H9 (cell line): ENCODE results near the gene RPS8. TPM values are rescaled to one million over a fixed set of nuclear protein-coding genes. Genes with fewer than 3 reads are reported as not detected.
"Not testable (repeated sequence)": the region's sequence is repeated elsewhere in the genome, so short reads cannot be mapped to it uniquely, and the experiment has no call there.

Experiments used
- DNase-seq: peaks from one replicate; pipeline ENCODE4 v3.0.0-alpha.2; 2017
- H2AFZ ChIP-seq: one replicate; pipeline ENCODE4 v1.6.1; 2013; ENCODE audit warnings: mild to moderate bottlenecking, low read length, control low read depth, moderate library complexity
- H2AK5ac ChIP-seq: 2 replicates; pipeline ENCODE4 v1.6.1; 2013; ENCODE audit warnings: low read length, control low read depth, mixed read lengths; ENCODE audit not compliant: insufficient read length
- H2BK120ac ChIP-seq: one replicate; pipeline ENCODE4 v1.6.1; 2013; ENCODE audit warnings: low read depth, mild to moderate bottlenecking, low read length, control low read depth, inconsistent platforms; ENCODE audit not compliant: poor library complexity, severe bottlenecking
- H2BK12ac ChIP-seq: 2 replicates; pipeline ENCODE4 v1.6.1; 2013; ENCODE audit warnings: low read length, control low read depth, mixed read lengths, low read depth; ENCODE audit not compliant: insufficient read length
- H2BK15ac ChIP-seq: 2 replicates; pipeline ENCODE4 v1.6.1; 2013; ENCODE audit warnings: low read depth, low read length, control low read depth
- H2BK20ac ChIP-seq: one replicate; pipeline ENCODE4 v1.6.1; 2013; ENCODE audit warnings: low read depth, mild to moderate bottlenecking, low read length, control low read depth, inconsistent platforms; ENCODE audit not compliant: poor library complexity, severe bottlenecking
- H2BK5ac ChIP-seq: 2 replicates; pipeline ENCODE4 v1.6.1; 2013; ENCODE audit warnings: low read length, control low read depth, mixed read lengths; ENCODE audit not compliant: insufficient read length
- H3K14ac ChIP-seq: 2 replicates; pipeline ENCODE4 v1.6.1; 2013; ENCODE audit warnings: low read length, control low read depth; ENCODE audit not compliant: insufficient read depth
- H3K18ac ChIP-seq: 2 replicates; pipeline ENCODE4 v1.6.1; 2013; ENCODE audit warnings: low read depth, mild to moderate bottlenecking, mixed read lengths, low read length, control low read depth; ENCODE audit not compliant: insufficient read length
- H3K23ac ChIP-seq: 2 replicates; pipeline ENCODE4 v1.6.1; 2013; ENCODE audit warnings: low read length, control low read depth, mixed read lengths, low read depth; ENCODE audit not compliant: insufficient read length
- H3K23me2 ChIP-seq: 2 replicates; pipeline ENCODE4 v1.6.1; 2013; ENCODE audit warnings: low read depth, mild to moderate bottlenecking, mixed read lengths, low read length, control low read depth; ENCODE audit not compliant: insufficient read length, poor library complexity, severe bottlenecking
- H3K27ac ChIP-seq: 2 replicates; pipeline ENCODE4 v1.5.1; 2013; ENCODE audit warnings: low read length, control low read depth, mixed read lengths, low read depth; ENCODE audit not compliant: insufficient read length
- H3K27me3 ChIP-seq: 2 replicates; pipeline ENCODE4 v1.6.1; 2013; ENCODE audit warnings: low read length, control low read depth, inconsistent platforms; ENCODE audit not compliant: insufficient read depth
- H3K4ac ChIP-seq: 2 replicates; pipeline ENCODE4 v1.6.1; 2013; ENCODE audit warnings: low read depth, mild to moderate bottlenecking, control low read depth, inconsistent platforms, low read length, moderate library complexity
- H3K4me1 ChIP-seq: 2 replicates; pipeline ENCODE4 v1.6.1; 2013; ENCODE audit warnings: low read length, control low read depth, inconsistent platforms; ENCODE audit not compliant: insufficient read depth
- H3K4me2 ChIP-seq: 2 replicates; pipeline ENCODE4 v1.6.1; 2013; ENCODE audit warnings: low read length, control low read depth, mixed read lengths; ENCODE audit not compliant: insufficient read length, insufficient read depth
- H3K56ac ChIP-seq: 2 replicates; pipeline ENCODE4 v1.6.1; 2013; ENCODE audit warnings: low read depth, mild to moderate bottlenecking, mixed read lengths, low read length, control low read depth; ENCODE audit not compliant: insufficient read length
- H3K79me1 ChIP-seq: 2 replicates; pipeline ENCODE4 v1.6.1; 2013; ENCODE audit warnings: low read depth, mild to moderate bottlenecking, moderate library complexity, low read length, control low read depth, inconsistent platforms; ENCODE audit not compliant: insufficient read depth, poor library complexity, severe bottlenecking
- H3K79me2 ChIP-seq: 2 replicates; pipeline ENCODE4 v1.6.1; 2013; ENCODE audit warnings: low read length, control low read depth, inconsistent platforms; ENCODE audit not compliant: insufficient read depth
- H3K9ac ChIP-seq: 2 replicates; pipeline ENCODE4 v1.6.1; 2013; ENCODE audit warnings: low read length, control low read depth, mixed read lengths; ENCODE audit not compliant: insufficient read length; ENCODE audit errors: extremely low read depth
- H3K9me3 ChIP-seq: one replicate; pipeline ENCODE4 v1.6.1; 2013; ENCODE audit warnings: low read depth, low read length, inconsistent platforms; ENCODE audit not compliant: control insufficient read depth
- H3T11ph ChIP-seq: one replicate; pipeline ENCODE4 v1.6.1; 2013; ENCODE audit warnings: mild to moderate bottlenecking, low read length, control low read depth, inconsistent platforms
- H4K20me1 ChIP-seq: one replicate; pipeline ENCODE4 v1.6.1; 2013; ENCODE audit not compliant: control insufficient read depth, insufficient read length, insufficient read depth
- H4K5ac ChIP-seq: 2 replicates; pipeline ENCODE4 v1.6.1; 2013; ENCODE audit warnings: low read depth, mild to moderate bottlenecking, mixed read lengths, low read length, control low read depth; ENCODE audit not compliant: insufficient read length
- H4K8ac ChIP-seq: replicated peaks from 2 replicates; pipeline ENCODE4 v1.6.1; 2013; ENCODE audit warnings: low read length, control low read depth, mixed read lengths, low read depth; ENCODE audit not compliant: insufficient read length
- H4K91ac ChIP-seq: 2 replicates; pipeline ENCODE4 v1.6.1; 2013; ENCODE audit warnings: low read depth, mild to moderate bottlenecking, moderate library complexity, mixed read lengths, low read length, control low read depth; ENCODE audit not compliant: insufficient read length
- H3K27ac Mint-ChIP-seq, 3 experiments: 2 replicates in 2 of 3; 3 replicates in 1 of 3; pipeline ENCODE4 v1.8.0; 2020 to 2021; ENCODE audit warnings: mixed read lengths in 3 of 3, mild to moderate bottlenecking in 1 of 3, moderate library complexity in 1 of 3
- H3K27me3 Mint-ChIP-seq: 2 replicates; pipeline ENCODE4 v1.8.0; 2021; ENCODE audit warnings: low read depth, mild to moderate bottlenecking, moderate library complexity, mixed read lengths
- H3K36me3 Mint-ChIP-seq, 3 experiments: 2 replicates in 2 of 3; 3 replicates in 1 of 3; pipeline ENCODE4 v1.8.0; 2020 to 2021; ENCODE audit warnings: low read depth in 3 of 3, mixed read lengths in 3 of 3; ENCODE audit not compliant: insufficient read depth in 1 of 3
- H3K4me1 Mint-ChIP-seq, 2 experiments: 2 replicates each; pipeline ENCODE4 v1.8.0; 2020; ENCODE audit warnings: mixed read lengths in 2 of 2
- H3K4me3 Mint-ChIP-seq, 2 experiments: 2 replicates in 1 of 2; 3 replicates in 1 of 2; pipeline ENCODE4 v1.8.0; 2020 to 2021; ENCODE audit warnings: mild to moderate bottlenecking in 2 of 2, mixed read lengths in 2 of 2, moderate library complexity in 1 of 2
- H3K9me3 Mint-ChIP-seq, 2 experiments: 2 replicates in 1 of 2; 3 replicates in 1 of 2; pipeline ENCODE4 v1.8.0; 2020; ENCODE audit warnings: mild to moderate bottlenecking in 2 of 2, mixed read lengths in 2 of 2, moderate library complexity in 1 of 2
- WGBS: extraction: QIAGEN DNeasy Blood & Tissue Kit; methylation state at CpG from one replicate; pipeline ENCODE4 v1.1.7; 2013; ENCODE audit warnings: missing lambda C conversion rate, low lambda C conversion rate, mixed read lengths; ENCODE audit not compliant: insufficient read length; ENCODE audit errors: extremely low coverage; 5-methylcytosine and 5-hydroxymethylcytosine counted together
- total RNA-seq: library from RNA; stranded (reverse); gene quantifications from 2 replicates; pipeline ENCODE4 v1.2.1, GENCODE V29; 2021
- TF ChIP-seq, protein P1 (sequence below): fragments of 200-600 bp; sonication (generic); conservative IDR thresholded peaks from 3 replicates; pipeline ENCODE4 v1.8.0; 2021; ENCODE audit warnings: antibody characterized with exemption, mild to moderate bottlenecking

Gene RPS8
- total RNA-seq, 1 experiment from 2014 or later: 2,591 TPM

DNA sequence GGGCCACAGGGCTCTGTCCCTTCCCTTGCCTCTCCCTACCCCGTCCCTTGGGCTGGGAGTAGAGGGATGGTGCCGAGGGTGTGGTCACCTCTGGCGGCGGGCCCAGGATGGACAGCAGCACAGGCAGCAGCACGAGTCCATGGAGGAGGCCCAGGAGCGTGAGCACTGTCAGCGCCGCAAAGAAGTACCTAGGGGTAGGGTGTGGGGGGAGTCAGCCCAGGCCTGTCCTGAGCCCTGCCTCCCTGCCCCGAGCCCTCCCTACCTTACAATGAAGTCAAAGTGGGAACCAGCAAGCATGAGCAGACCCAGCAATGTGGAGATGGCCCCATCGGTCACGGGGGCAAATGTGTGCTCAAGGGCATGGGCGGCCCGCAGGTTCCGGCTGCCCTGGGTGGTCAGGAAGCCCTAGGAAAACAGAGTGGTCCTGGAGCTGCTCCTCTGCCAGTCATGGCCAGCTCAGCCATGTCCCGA is 47.7 kb downstream of the RPS8 start:
- H3K27ac Mint-ChIP-seq: no peak overlapping the region
- H2BK5ac ChIP-seq: no peak overlapping the region
- no peak overlapping the region for H2BK15ac ChIP-seq

DNA sequence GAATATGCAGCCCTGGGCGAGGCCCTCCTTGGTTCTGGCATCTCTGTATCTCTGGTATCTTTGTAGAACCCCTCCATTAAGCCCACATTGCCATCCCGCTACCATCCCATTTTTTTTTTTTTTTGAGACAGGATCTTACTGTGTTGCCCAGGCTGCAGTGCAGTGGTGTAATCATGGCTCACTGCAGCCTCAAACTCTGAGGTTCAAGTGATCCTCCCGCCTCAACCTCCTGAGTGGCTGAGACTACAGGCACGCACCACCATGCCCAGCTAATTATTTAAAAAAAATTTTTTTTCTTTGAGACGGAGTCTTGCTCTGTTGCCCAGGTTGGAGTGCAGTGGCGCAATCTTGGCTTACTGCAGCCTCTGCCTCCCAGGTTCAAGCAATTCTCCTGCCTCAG is 49.1 kb downstream of the RPS8 start:
- not testable (repeated sequence) for H3K23ac ChIP-seq, H2BK15ac ChIP-seq, H3K27me3 ChIP-seq, H3K18ac ChIP-seq, H2BK20ac ChIP-seq, H2AK5ac ChIP-seq, H3K79me2 ChIP-seq, DNase-seq, H3K9me3 Mint-ChIP-seq, H3K56ac ChIP-seq, H3K4me3 Mint-ChIP-seq, H3K4ac ChIP-seq, H3K4me2 ChIP-seq, H4K91ac ChIP-seq, H3K9ac ChIP-seq, H4K20me1 ChIP-seq, H3K27me3 Mint-ChIP-seq, H4K5ac ChIP-seq, H3K4me1 ChIP-seq, H2BK5ac ChIP-seq, H3K23me2 ChIP-seq, H3K79me1 ChIP-seq, H3K36me3 Mint-ChIP-seq, H4K8ac ChIP-seq, H3K27ac Mint-ChIP-seq, H2BK12ac ChIP-seq, H3K27ac ChIP-seq, H2BK120ac ChIP-seq, H2AFZ ChIP-seq, H3K14ac ChIP-seq, H3K9me3 ChIP-seq, H3T11ph ChIP-seq
- H3K4me1 Mint-ChIP-seq: peaks cover 16 to 20% of the 10 kb centered on the region in 2 experiments
- WGBS: no CpG with 5 or more reads among the region's 6 CpGs

More for the DNA sequence above, 47.7 kb downstream of the RPS8 start:
- no peak overlapping the region for H4K91ac ChIP-seq
- no peaks in the 10 kb centered on the region for H4K20me1 ChIP-seq
- no peak overlapping the region for H3K27ac ChIP-seq
- H2BK120ac ChIP-seq: no peak overlapping the region
- no peaks in the 10 kb centered on the region for H3K79me2 ChIP-seq
- H3K27me3 Mint-ChIP-seq: no peaks in the 10 kb centered on the region; the same call in 1 of the 2 replicates
- TF ChIP-seq, protein P1, sequence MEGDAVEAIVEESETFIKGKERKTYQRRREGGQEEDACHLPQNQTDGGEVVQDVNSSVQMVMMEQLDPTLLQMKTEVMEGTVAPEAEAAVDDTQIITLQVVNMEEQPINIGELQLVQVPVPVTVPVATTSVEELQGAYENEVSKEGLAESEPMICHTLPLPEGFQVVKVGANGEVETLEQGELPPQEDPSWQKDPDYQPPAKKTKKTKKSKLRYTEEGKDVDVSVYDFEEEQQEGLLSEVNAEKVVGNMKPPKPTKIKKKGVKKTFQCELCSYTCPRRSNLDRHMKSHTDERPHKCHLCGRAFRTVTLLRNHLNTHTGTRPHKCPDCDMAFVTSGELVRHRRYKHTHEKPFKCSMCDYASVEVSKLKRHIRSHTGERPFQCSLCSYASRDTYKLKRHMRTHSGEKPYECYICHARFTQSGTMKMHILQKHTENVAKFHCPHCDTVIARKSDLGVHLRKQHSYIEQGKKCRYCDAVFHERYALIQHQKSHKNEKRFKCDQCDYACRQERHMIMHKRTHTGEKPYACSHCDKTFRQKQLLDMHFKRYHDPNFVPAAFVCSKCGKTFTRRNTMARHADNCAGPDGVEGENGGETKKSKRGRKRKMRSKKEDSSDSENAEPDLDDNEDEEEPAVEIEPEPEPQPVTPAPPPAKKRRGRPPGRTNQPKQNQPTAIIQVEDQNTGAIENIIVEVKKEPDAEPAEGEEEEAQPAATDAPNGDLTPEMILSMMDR: no peak
- no peak overlapping the region for H2BK12ac ChIP-seq
- no peak overlapping the region for H2AFZ ChIP-seq
- peaks cover 8% of the 10 kb centered on the region for H3K23me2 ChIP-seq
- no CpG with 5 or more reads among the region's 15 CpGs for WGBS
- H3K4me2 ChIP-seq: no peak overlapping the region
- H3K14ac ChIP-seq: no peak overlapping the region
- H3T11ph ChIP-seq: no peak overlapping the region
- H3K27me3 ChIP-seq: no peaks in the 10 kb centered on the region
- no peaks in the 10 kb centered on the region for H3K9me3 ChIP-seq
- no peak for DNase-seq
- peaks cover 20 to 23% of the 10 kb centered on the region in 2 experiments for H3K4me1 Mint-ChIP-seq
- H3K56ac ChIP-seq: no peak overlapping the region
- H4K8ac ChIP-seq: no peak overlapping the region
- no peak overlapping the region for H4K5ac ChIP-seq
- H3K18ac ChIP-seq: no peak overlapping the region
- no peaks in the 10 kb centered on the region for H3K36me3 Mint-ChIP-seq
- no peak overlapping the region for H2AK5ac ChIP-seq
- no peaks in the 10 kb centered on the region for H3K4me1 ChIP-seq
- H3K4me3 Mint-ChIP-seq: no peak overlapping the region
- no peaks in the 10 kb centered on the region for H3K79me1 ChIP-seq
- no peak overlapping the region for H2BK20ac ChIP-seq
- no peak overlapping the region for H3K9ac ChIP-seq
- H3K4ac ChIP-seq: no peak overlapping the region
- H3K23ac ChIP-seq: no peak overlapping the region
- no peaks in the 10 kb centered on the region; a peak in 1 of 5 replicates for H3K9me3 Mint-ChIP-seq
